Keratinocyte (primary cell): ENCODE results near the gene SLC8A1.

Experiments used
- CTCF ChIP-seq, 3 experiments: IDR thresholded peaks in 1 of 3; conservative IDR thresholded peaks in 1 of 3; optimal IDR thresholded peaks in 1 of 3; 2 replicates in 2 of 3; 3 replicates in 1 of 3; pipeline versions ENCODE3 to v1.5.1; 2011; ENCODE audit warnings: low read length in 3 of 3, mild to moderate bottlenecking in 3 of 3, moderate library complexity in 2 of 3, control low read depth in 1 of 3, inconsistent platforms in 1 of 3; ENCODE audit not compliant: insufficient read depth in 2 of 3; ENCODE audit errors: extremely low read depth in 1 of 3
- EZH2 ChIP-seq: IDR thresholded peaks from one replicate; pipeline ENCODE4 v1.6.1; 2012; ENCODE audit warnings: inconsistent platforms, mild to moderate bottlenecking, low read length, moderate library complexity

GRCh38 chr2:40330096-40330495, 121.8 kb downstream of the SLC8A1 start:
- TF ChIP-seq CTCF (optimal IDR thresholded peaks at IDR 0.05 in 1 of 3, IDR thresholded peaks at IDR 0.05 in 1 of 3, conservative IDR thresholded peaks at IDR 0.05 in 1 of 3; ENCODE audit: extremely low read depth in 1 of 3, insufficient read depth in 2 of 3, low read length in 3 of 3) (no peak), EZH2 (no peak)
